Activated CD8-positive, alpha-beta T cell treated with anti-CD3 and anti-CD28 coated beads for 36 hours (primary cell): ENCODE measurements around the gene PCSK9. TPM values are rescaled to one million over a fixed set of nuclear protein-coding genes. Genes with fewer than 3 reads are reported as not detected.
A peak's percentile ranks its signal among the peaks of the same experiment; 100 is the strongest.
"Not testable (repeated sequence)": the region's sequence is repeated elsewhere in the genome, so short reads cannot be mapped to it uniquely, and the experiment has no call there.

ENCODE experiments used
- ATAC-seq: fragments of 200-7000 bp; cut with Tn5 transposase; one replicate; pipeline ENCODE4 v1.10.0; 2021; ENCODE audit warnings: mild to moderate bottlenecking, moderate library complexity
- CTCF ChIA-PET: fragments of 350-600 bp; sonication (Branson Sonifier 250); formaldehyde crosslinking; loops from one replicate; lab custom pipeline; 2021; ENCODE audit warnings: antibody characterized with exemption; lab: Charles Lee
- POLR2A ChIA-PET: fragments of 350-600 bp; sonication (Branson Sonifier 250); formaldehyde crosslinking; loops from one replicate; lab custom pipeline; 2021; ENCODE audit warnings: antibody characterized with exemption; lab: Charles Lee
- DNase-seq: peaks from one replicate; pipeline ENCODE4 v3.0.0-alpha.2; 2020
- H3K27ac Mint-ChIP-seq: one replicate; pipeline ENCODE4 v1.8.0; 2021; ENCODE audit warnings: mild to moderate bottlenecking, mixed read lengths
- H3K27me3 Mint-ChIP-seq: one replicate; pipeline ENCODE4 v1.8.0; 2021; ENCODE audit warnings: mixed read lengths
- H3K36me3 Mint-ChIP-seq: one replicate; pipeline ENCODE4 v1.8.0; 2021; ENCODE audit warnings: low read depth, mixed read lengths
- H3K4me1 Mint-ChIP-seq: one replicate; pipeline ENCODE4 v1.8.0; 2021; ENCODE audit warnings: low read depth, mixed read lengths
- H3K4me3 Mint-ChIP-seq: one replicate; pipeline ENCODE4 v1.8.0; 2021; ENCODE audit warnings: mild to moderate bottlenecking, moderate library complexity, mixed read lengths
- H3K9me3 Mint-ChIP-seq: one replicate; pipeline ENCODE4 v1.8.0; 2021; ENCODE audit warnings: mixed read lengths
- CTCF ChIP-seq: fragments of 200-600 bp; IDR thresholded peaks from one replicate; pipeline ENCODE4 v1.8.0; 2022; ENCODE audit warnings: antibody characterized with exemption, mild to moderate bottlenecking
- intact Hi-C: fragments of 100-400 bp; cut with micrococcal nuclease; formaldehyde crosslinking; loops from one replicate; pipeline ENCODE4 v1.10.0; 2022
- total RNA-seq, 2 experiments: library from RNA; stranded (reverse); gene quantifications; one replicate each; pipeline ENCODE4 v1.2.3, GENCODE V29; 2021

The PCSK9 gene
- total RNA-seq, 2 experiments from 2014 or later, result not detected

- Mint-ChIP-seq H3K36me3 (no peaks in the 10 kb centered on the region), H3K4me3 (no peak overlapping the region), H3K9me3 (no peaks in the 10 kb centered on the region), H3K27ac (no peak overlapping the region), H3K27me3 (peaks cover 7% of the 10 kb centered on the region), H3K4me1 (no peaks in the 10 kb centered on the region)
- no peak for TF ChIP-seq CTCF
- ATAC-seq (no peak), DNase-seq (no peak)
- intact Hi-C loops, result no loop called here
- ChIA-PET CTCF (interaction anchor here (1.2 to 1.4 kb wide), 2 partner anchors 64 to 70 kb away, joined by 3 to 6 read pairs; no protein-coding TSS in a partner anchor), POLR2A (no interaction called here)
Measured at GRCh38 chr1:55015123-55015522, 24.2 kb upstream of the PCSK9 start.

- no peak for DNase-seq
- no peaks in the 10 kb centered on the region for H3K9me3 Mint-ChIP-seq
- no peak overlapping the region for H3K4me3 Mint-ChIP-seq
- ChIA-PET POLR2A (no interaction called here), CTCF (interaction anchor here (0.9 to 1.7 kb wide), 6 partner anchors 20 to 71 kb away, joined by 3 to 6 read pairs (median 3); no protein-coding TSS in a partner anchor)
- H3K36me3 Mint-ChIP-seq, result no peaks in the 10 kb centered on the region
- no peaks in the 10 kb centered on the region for H3K4me1 Mint-ChIP-seq
- peaks cover 7% of the 10 kb centered on the region for H3K27me3 Mint-ChIP-seq
- no peak for ATAC-seq
- no peak for TF ChIP-seq CTCF
- H3K27ac Mint-ChIP-seq, result no peak overlapping the region
- intact Hi-C loops, result no loop called here
Measured at GRCh38 chr1:55015731-55016620, 23.4 kb upstream of the PCSK9 start.

- DNase-seq (no peak), ATAC-seq (no peak)
- intact Hi-C loops, result no loop called here
- Mint-ChIP-seq H3K4me1 (no peaks in the 10 kb centered on the region), H3K36me3 (no peaks in the 10 kb centered on the region), H3K27ac (no peak overlapping the region), H3K27me3 (peaks cover 7% of the 10 kb centered on the region), H3K4me3 (no peak overlapping the region), H3K9me3 (no peaks in the 10 kb centered on the region)
- POLR2A ChIA-PET, result no interaction called here
- CTCF ChIA-PET, result interaction anchor here (1.1 to 1.7 kb wide), 3 partner anchors 68 to 80 kb away, joined by 3 to 9 read pairs (median 3); no protein-coding TSS in a partner anchor
- no peak for TF ChIP-seq CTCF
Measured at GRCh38 chr1:55018395-55018794, 21.0 kb upstream of the PCSK9 start.

GRCh38 chr1:55021942-55022546 lies 17.3 kb upstream of the PCSK9 start:
- peaks cover 1% of the 10 kb centered on the region for H3K27me3 Mint-ChIP-seq

GRCh38 chr1:55024163-55024562 lies 15.2 kb upstream of the PCSK9 start:
- ATAC-seq, CTCF ChIA-PET, H3K4me1 Mint-ChIP-seq, H3K4me3 Mint-ChIP-seq, H3K36me3 Mint-ChIP-seq, DNase-seq, POLR2A ChIA-PET, H3K27ac Mint-ChIP-seq, H3K9me3 Mint-ChIP-seq, H3K27me3 Mint-ChIP-seq: not testable (repeated sequence)
- intact Hi-C loops, result loop anchor here (5.0 kb wide), 1 partner anchor 77 kb away; no protein-coding TSS in a partner anchor

More at GRCh38 chr1:55021942-55022546, 17.3 kb upstream of the PCSK9 start:
- ChIA-PET POLR2A (no interaction called here), CTCF (interaction anchor here (0.6 to 2.6 kb wide), 37 partner anchors 9 to 1154 kb away, joined by 3 to 63 read pairs (median 5); partner anchors contain the start of genes DHCR24 and PCSK9)
- Mint-ChIP-seq H3K4me1 (no peaks in the 10 kb centered on the region), H3K36me3 (no peaks in the 10 kb centered on the region), H3K9me3 (no peaks in the 10 kb centered on the region), H3K4me3 (no peak overlapping the region), H3K27ac (no peak overlapping the region)
- DNase-seq (peak; percentile 83), ATAC-seq (peak; percentile 100)
- peak; percentile 86 for TF ChIP-seq CTCF
- intact Hi-C loops, result loop anchor here (5.0 kb wide), 1 partner anchor 75 kb away; no protein-coding TSS in a partner anchor

GRCh38 chr1:55026682-55027081 lies 12.7 kb upstream of the PCSK9 start:
- H3K27ac Mint-ChIP-seq, CTCF ChIA-PET, POLR2A ChIA-PET, H3K27me3 Mint-ChIP-seq, H3K36me3 Mint-ChIP-seq, intact Hi-C loops, H3K4me3 Mint-ChIP-seq, H3K4me1 Mint-ChIP-seq, H3K9me3 Mint-ChIP-seq, DNase-seq, ATAC-seq: not testable (repeated sequence)

- CTCF ChIA-PET, result interaction anchor here (1.5 to 1.6 kb wide), 2 partner anchors 9 to 35 kb away, joined by 4 read pairs; no protein-coding TSS in a partner anchor
Measured at GRCh38 chr1:55031098-55031497, 8.2 kb upstream of the PCSK9 start.

More at GRCh38 chr1:55031098-55031497, 8.2 kb upstream of the PCSK9 start:
- ATAC-seq, H3K4me1 Mint-ChIP-seq, H3K9me3 Mint-ChIP-seq, H3K36me3 Mint-ChIP-seq, H3K4me3 Mint-ChIP-seq, intact Hi-C loops, POLR2A ChIA-PET, DNase-seq, H3K27ac Mint-ChIP-seq: not testable (repeated sequence)
- peaks cover 18% of the 10 kb centered on the region for H3K27me3 Mint-ChIP-seq
